H1 (cell line): ENCODE results near the gene TSPAN9. TPM values are rescaled to one million over a fixed set of nuclear protein-coding genes. Genes with fewer than 3 reads are reported as not detected.

Experiments used
- CTCF ChIA-PET: fragments of 300-600 bp; sonication (Branson Sonifier 250); formaldehyde crosslinking; loops from one replicate; lab custom pipeline; 2021; ENCODE audit not compliant: partially characterized antibody; lab: Charles Lee
- POLR2A ChIA-PET: fragments of 300-600 bp; sonication (Branson Sonifier 250); formaldehyde crosslinking; loops from one replicate; lab custom pipeline; 2021; ENCODE audit warnings: inconsistent platforms; ENCODE audit not compliant: partially characterized antibody; lab: Charles Lee
- DNase-seq, 2 experiments: peaks; one replicate each; pipeline versions ENCODE4 v3.0.0 to v3.0.0-alpha.2; 2010 to 2022; ENCODE audit warnings: low spot score in 2 of 2, low read depth in 1 of 2, mixed read lengths in 1 of 2
- FAIRE-seq: peaks from 2 replicates; lab custom pipeline; 2011; peaks lifted over from hg19 to GRCh38; lab: Jason Lieb, UNC
- H2AFZ ChIP-seq: 2 replicates; pipeline ENCODE4 v1.8.1; 2012; ENCODE audit warnings: low read length, inconsistent platforms
- H2AK5ac ChIP-seq: 2 replicates; pipeline ENCODE4 v1.6.1; 2013; ENCODE audit warnings: low read depth, low read length
- H2BK120ac ChIP-seq: replicated peaks from 2 replicates; pipeline ENCODE3; 2013; ENCODE audit warnings: low read depth, low read length, inconsistent platforms
- H2BK12ac ChIP-seq: 2 replicates; pipeline ENCODE4 v1.6.1; 2013; ENCODE audit warnings: low read depth, low read length
- H2BK15ac ChIP-seq: 2 replicates; pipeline ENCODE4 v1.6.1; 2013; ENCODE audit warnings: low read length
- H2BK20ac ChIP-seq: 2 replicates; pipeline ENCODE4 v1.6.1; 2013; ENCODE audit warnings: low read length
- H2BK5ac ChIP-seq: 2 replicates; pipeline ENCODE4 v1.6.1; 2013; ENCODE audit warnings: low read depth, low read length
- H3K14ac ChIP-seq: 2 replicates; pipeline ENCODE4 v1.6.1; 2013; ENCODE audit warnings: inconsistent platforms; ENCODE audit not compliant: insufficient read length
- H3K18ac ChIP-seq: 2 replicates; pipeline ENCODE4 v1.6.1; 2013; ENCODE audit warnings: low read length; ENCODE audit errors: extremely low read depth
- H3K23ac ChIP-seq: 2 replicates; pipeline ENCODE4 v1.6.1; 2013; ENCODE audit warnings: inconsistent platforms; ENCODE audit not compliant: insufficient read length
- H3K23me2 ChIP-seq: 2 replicates; pipeline ENCODE4 v1.6.1; 2013; ENCODE audit warnings: low read depth, low read length
- H3K27ac ChIP-seq: 2 replicates; pipeline ENCODE4 v1.6.1; 2011; ENCODE audit warnings: low read depth, low read length, inconsistent platforms
- H3K27me3 ChIP-seq, 4 experiments: replicated peaks in 1 of 4; 1 replicate in 1 of 4; 2 replicates in 3 of 4; pipeline versions ENCODE4 v1.6.1 to v1.8.1; 2011 to 2013; ENCODE audit warnings: low read length in 3 of 4, mild to moderate bottlenecking in 3 of 4, inconsistent platforms in 2 of 4, mixed read lengths in 2 of 4, moderate library complexity in 1 of 4; ENCODE audit not compliant: control insufficient read depth in 3 of 4, insufficient read depth in 3 of 4; ENCODE audit errors: extremely low read depth in 1 of 4
- H3K36me3 ChIP-seq, 4 experiments: 2 replicates each; pipeline versions ENCODE4 v1.6.1 to v1.8.1; 2011 to 2013; ENCODE audit warnings: mild to moderate bottlenecking in 4 of 4, low read length in 3 of 4, moderate library complexity in 2 of 4, control low read depth in 1 of 4, inconsistent platforms in 1 of 4; ENCODE audit not compliant: insufficient read depth in 4 of 4, control insufficient read depth in 2 of 4
- H3K4ac ChIP-seq: replicated peaks from 2 replicates; pipeline ENCODE3; 2013; ENCODE audit warnings: low read length, low read depth, mixed read lengths, inconsistent platforms; ENCODE audit not compliant: insufficient read length
- H3K4me1 ChIP-seq, 4 experiments: replicated peaks in 1 of 4; 1 replicate in 1 of 4; 2 replicates in 3 of 4; pipeline versions ENCODE4 v1.6.1 to v1.8.1; 2011 to 2013; ENCODE audit warnings: low read length in 3 of 4, inconsistent platforms in 2 of 4, mixed read lengths in 1 of 4; ENCODE audit not compliant: insufficient read depth in 4 of 4, control insufficient read depth in 3 of 4
- H3K4me2 ChIP-seq, 2 experiments: 2 replicates each; pipeline versions ENCODE4 v1.6.1 to v1.8.1; 2011 to 2013; ENCODE audit warnings: low read depth in 2 of 2, low read length in 2 of 2, control low read depth in 1 of 2, inconsistent platforms in 1 of 2, mild to moderate bottlenecking in 1 of 2; ENCODE audit not compliant: insufficient read depth in 1 of 2
- H3K4me3 ChIP-seq, 4 experiments: fragments of 200-600, 300-600 bp in 1 of 4; sonication (generic), shearing (Covaris generic), sonication (Bioruptor Twin) in 1 of 4; 2 replicates each; pipeline versions ENCODE4 v1.5.1 to v1.8.1; 2011 to 2016; ENCODE audit warnings: low read length in 4 of 4, low read depth in 3 of 4, control low read depth in 2 of 4, inconsistent platforms in 2 of 4, mild to moderate bottlenecking in 2 of 4, mixed read lengths in 1 of 4, moderate library complexity in 1 of 4; ENCODE audit not compliant: insufficient read depth in 2 of 4; ENCODE audit errors: extremely low read depth in 1 of 4
- H3K56ac ChIP-seq: replicated peaks from 2 replicates; pipeline ENCODE3; 2013; ENCODE audit warnings: low read depth, mild to moderate bottlenecking, mixed read lengths, low read length, inconsistent platforms; ENCODE audit not compliant: insufficient read length
- H3K79me1 ChIP-seq: 2 replicates; pipeline ENCODE4 v1.6.1; 2013; ENCODE audit warnings: low read depth, low read length, control low read depth
- H3K79me2 ChIP-seq, 2 experiments: 2 replicates each; pipeline versions ENCODE4 v1.6.1 to v1.8.1; 2012 to 2013; ENCODE audit warnings: low read length in 2 of 2, mild to moderate bottlenecking in 2 of 2, inconsistent platforms in 1 of 2; ENCODE audit not compliant: insufficient read depth in 2 of 2, control insufficient read depth in 1 of 2
- H3K9ac ChIP-seq, 4 experiments: replicated peaks in 1 of 4; 1 replicate in 1 of 4; 2 replicates in 3 of 4; pipeline versions ENCODE4 v1.6.1 to v1.8.1; 2011 to 2013; ENCODE audit warnings: low read depth in 3 of 4, low read length in 3 of 4, control low read depth in 2 of 4, mild to moderate bottlenecking in 2 of 4, moderate library complexity in 2 of 4, inconsistent platforms in 1 of 4; ENCODE audit errors: extremely low read depth in 1 of 4
- H3K9me3 ChIP-seq, 2 experiments: 2 replicates each; pipeline versions ENCODE4 v1.6.1 to v1.8.1; 2012 to 2013; ENCODE audit warnings: mild to moderate bottlenecking in 2 of 2, moderate library complexity in 2 of 2, control low read depth in 1 of 2, inconsistent platforms in 1 of 2, low read depth in 1 of 2, low read length in 1 of 2, mixed read lengths in 1 of 2; ENCODE audit not compliant: insufficient read depth in 2 of 2
- H4K20me1 ChIP-seq, 2 experiments: replicated peaks in 1 of 2; 2 replicates each; pipeline versions ENCODE3 to v1.8.1; 2011 to 2013; ENCODE audit warnings: inconsistent platforms in 2 of 2, low read length in 2 of 2, mild to moderate bottlenecking in 1 of 2; ENCODE audit not compliant: insufficient read depth in 2 of 2, control insufficient read depth in 1 of 2
- H4K5ac ChIP-seq: 2 replicates; pipeline ENCODE4 v1.6.1; 2013; ENCODE audit warnings: low read length, low read depth, mixed read lengths, inconsistent platforms; ENCODE audit not compliant: insufficient read length
- H4K8ac ChIP-seq: 2 replicates; pipeline ENCODE4 v1.8.0; 2013; ENCODE audit warnings: mild to moderate bottlenecking, moderate library complexity, low read length, inconsistent platforms; ENCODE audit not compliant: insufficient read depth; ENCODE audit errors: extremely low read depth
- H4K91ac ChIP-seq: replicated peaks from 2 replicates; pipeline ENCODE3; 2013; ENCODE audit warnings: low read length, mixed read lengths, inconsistent platforms; ENCODE audit not compliant: insufficient read length
- ASH2L ChIP-seq: fragments of 200-600, 300-600 bp; sonication (generic); IDR thresholded peaks from one replicate; pipeline ENCODE4 v1.7.1; 2017; ENCODE audit warnings: low read length
- BACH1 ChIP-seq: IDR thresholded peaks from 2 replicates; pipeline ENCODE4 v1.6.1; 2012; ENCODE audit warnings: low read length, improper control_type of control experiment
- HDAC6 ChIP-seq: IDR thresholded peaks from one replicate; pipeline ENCODE4 v1.7.1; 2012; ENCODE audit warnings: low read depth, mild to moderate bottlenecking, inconsistent platforms, low read length, moderate library complexity
- JUN ChIP-seq: IDR thresholded peaks from 2 replicates; pipeline ENCODE4 v1.6.1; 2011; ENCODE audit warnings: low read depth, mild to moderate bottlenecking, improper control_type of control experiment, low read length
- RAD21 ChIP-seq, 2 experiments: IDR thresholded peaks in 1 of 2; conservative IDR thresholded peaks in 1 of 2; 2 replicates each; pipeline ENCODE4 v1.6.1; 2011; ENCODE audit warnings: low read depth in 2 of 2, low read length in 2 of 2, improper control_type of control experiment in 1 of 2, inconsistent platforms in 1 of 2, mild to moderate bottlenecking in 1 of 2, moderate library complexity in 1 of 2
- SP2 ChIP-seq: IDR thresholded peaks from 2 replicates; pipeline ENCODE4 v1.6.1; 2012; ENCODE audit warnings: mild to moderate bottlenecking, low read length, inconsistent platforms
- SP4 ChIP-seq: IDR thresholded peaks from 2 replicates; pipeline ENCODE4 v1.6.1; 2012; ENCODE audit warnings: low read length, inconsistent platforms
- TBP ChIP-seq: IDR thresholded peaks from 2 replicates; pipeline ENCODE4 v1.6.1; 2011; ENCODE audit warnings: low read depth, low read length, improper control_type of control experiment
- TCF12 ChIP-seq: IDR thresholded peaks from 2 replicates; pipeline ENCODE4 v1.6.1; 2011; ENCODE audit warnings: low read depth, mild to moderate bottlenecking, low read length
- YY1 ChIP-seq: IDR thresholded peaks from 2 replicates; pipeline ENCODE4 v1.6.1; 2011; ENCODE audit warnings: low read depth, mild to moderate bottlenecking, low read length
- WGBS, 2 experiments: shearing (Covaris generic) in 1 of 2; methylation state at CpG; one replicate each; pipeline versions ENCODE4 v1.1.6 to v1.1.7; 2013 to 2015; ENCODE audit warnings: low lambda C conversion rate in 2 of 2, mixed read lengths in 2 of 2, inconsistent platforms in 1 of 2, low coverage in 1 of 2, missing lambda C conversion rate in 1 of 2; ENCODE audit not compliant: insufficient replicate concordance in 2 of 2, insufficient coverage in 1 of 2, insufficient read length in 1 of 2; ENCODE audit errors: extremely low coverage in 1 of 2, missing lambda C conversion rate in 1 of 2; 5-methylcytosine and 5-hydroxymethylcytosine counted together
- polyA plus RNA-seq, 7 experiments: library from polyadenylated mRNA; depleted of rRNA in 3 of 7; stranded (reverse) in 5 of 7; unstranded in 2 of 7; fragments of >200 nt in 5 of 7; fragments of 200-250 nt in 2 of 7; gene quantifications; 1 replicate in 5 of 7; 2 replicates in 1 of 7; 4 replicates in 1 of 7; pipeline versions ENCODE4 v1.2.1 to v1.2.3, GENCODE V29; 2011 to 2013; ENCODE audit warnings: missing spikeins in 2 of 7, mixed read lengths in 2 of 7
- total RNA-seq: library from RNA; stranded (reverse); fragmentation: NEBNext Ultra II Directional; extraction: Animal tissue kit (Norgen Biotek cat#: 25700); gene quantifications from 2 replicates; pipeline ENCODE4 v1.2.1, GENCODE V29; 2021
- TF ChIP-seq, protein P1 (sequence below): IDR thresholded peaks from 2 replicates; pipeline ENCODE4 v1.6.1; 2012; ENCODE audit warnings: low read length, inconsistent platforms
- TF ChIP-seq, protein P2 (sequence below): IDR thresholded peaks from 2 replicates; pipeline ENCODE4 v1.6.1; 2011; ENCODE audit warnings: low read length, improper control_type of control experiment

TSPAN9 gene
- total and polyA plus RNA-seq, 2 of the 8 experiments (the other 6 are each of a cell fraction or from before 2014, with no cell fraction given), result 11.5 to 29.1 TPM

DNA sequence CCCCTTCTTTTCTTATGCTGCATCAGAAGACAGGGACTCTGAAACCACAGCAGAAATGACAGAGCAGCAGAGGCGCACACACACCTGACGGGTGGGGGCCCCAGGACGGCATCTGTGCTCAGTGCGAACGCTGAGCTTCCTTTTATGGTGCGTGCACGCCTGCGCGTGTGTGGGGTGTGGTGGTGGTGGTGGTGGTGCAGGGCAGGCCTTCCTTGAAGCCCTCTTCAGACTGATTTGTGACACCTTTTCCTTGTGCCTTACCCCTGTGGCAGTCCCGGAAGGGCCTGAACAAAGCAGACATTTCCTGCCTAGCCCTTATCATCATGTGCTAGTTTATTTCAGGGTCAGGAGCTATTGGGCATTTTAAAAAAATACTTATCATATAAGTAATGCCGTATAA is 75.7 kb downstream of the TSPAN9 start:
- ChIA-PET CTCF (interaction anchor here (0.7 to 16.6 kb wide), 13 partner anchors 11 to 613 kb away, joined by 3 to 300 read pairs (median 3); no protein-coding TSS in a partner anchor), POLR2A (interaction anchor here (1.1 to 1.2 kb wide), 2 partner anchors 14 to 32 kb away, joined by 3 read pairs; no protein-coding TSS in a partner anchor)
- H3K23ac ChIP-seq, result no peak overlapping the region
- no peak overlapping the region for H4K91ac ChIP-seq
- no peak for DNase-seq
- H2AK5ac ChIP-seq, result no peak overlapping the region
- no peak overlapping the region for H4K5ac ChIP-seq
- no peak for FAIRE-seq
- 0 out of 2 replicates have a peak, but pooled peaks cover 2% of the 10 kb centered on the region for H3K23me2 ChIP-seq
- no peak overlapping the region for H3K4ac ChIP-seq
- WGBS, 2 experiments, result 91% methylated on average over 11 of the region's 11 CpGs; no CpG with 5 or more reads in 1 of the 2 experiments
- no peak overlapping the region for H3K14ac ChIP-seq
- H3K4me3 ChIP-seq, result no peak overlapping the region
- no peak overlapping the region for H3K56ac ChIP-seq
- no peak overlapping the region for H3K4me2 ChIP-seq
- H3K27ac ChIP-seq, result no peak overlapping the region
- H3K79me1 ChIP-seq, result no peaks in the 10 kb centered on the region
- H3K27me3 ChIP-seq, result no peaks in the 10 kb centered on the region
- 0 out of 2 replicates have a peak overlapping the region, but pooled peaks have one; percentile 33 for H3K18ac ChIP-seq
- no peaks in the 10 kb centered on the region for H3K9me3 ChIP-seq
- H2BK120ac ChIP-seq, result no peak overlapping the region
- 0 out of 2 replicates have a peak overlapping the region, but pooled peaks have one; percentile 1 for H2BK12ac ChIP-seq
- peaks cover 8 to 31% (median 27%) of the 10 kb centered on the region in 4 experiments for H3K4me1 ChIP-seq
- no peak overlapping the region for H3K9ac ChIP-seq
- H2BK15ac ChIP-seq, result no peak overlapping the region; the same call in 1 of the 2 replicates
- no peak overlapping the region; the same call in 1 of the 2 replicates for H2BK5ac ChIP-seq
- H2AFZ ChIP-seq, result no peak overlapping the region
- H2BK20ac ChIP-seq, result no peak overlapping the region
- no peaks in the 10 kb centered on the region for H3K79me2 ChIP-seq
- no peaks in the 10 kb centered on the region for H3K36me3 ChIP-seq
- H4K20me1 ChIP-seq, result no peaks in the 10 kb centered on the region
- H4K8ac ChIP-seq, result no peak overlapping the region
- TF ChIP-seq HDAC6 (no peak), YY1 (no peak), RAD21 (IDR thresholded peaks at IDR 0.05 in 1 of 2, conservative IDR thresholded peaks at IDR 0.05 in 1 of 2; ENCODE audit: low read depth in 2 of 2, low read length in 2 of 2) (no peak), JUN (no peak), TCF12 (no peak), TBP (no peak), BACH1 (no peak), SP4 (no peak), ASH2L (no peak), SP2 (no peak)
- TF ChIP-seq, protein P1, sequence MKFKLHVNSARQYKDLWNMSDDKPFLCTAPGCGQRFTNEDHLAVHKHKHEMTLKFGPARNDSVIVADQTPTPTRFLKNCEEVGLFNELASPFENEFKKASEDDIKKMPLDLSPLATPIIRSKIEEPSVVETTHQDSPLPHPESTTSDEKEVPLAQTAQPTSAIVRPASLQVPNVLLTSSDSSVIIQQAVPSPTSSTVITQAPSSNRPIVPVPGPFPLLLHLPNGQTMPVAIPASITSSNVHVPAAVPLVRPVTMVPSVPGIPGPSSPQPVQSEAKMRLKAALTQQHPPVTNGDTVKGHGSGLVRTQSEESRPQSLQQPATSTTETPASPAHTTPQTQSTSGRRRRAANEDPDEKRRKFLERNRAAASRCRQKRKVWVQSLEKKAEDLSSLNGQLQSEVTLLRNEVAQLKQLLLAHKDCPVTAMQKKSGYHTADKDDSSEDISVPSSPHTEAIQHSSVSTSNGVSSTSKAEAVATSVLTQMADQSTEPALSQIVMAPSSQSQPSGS, result no peak
- TF ChIP-seq, protein P2, sequence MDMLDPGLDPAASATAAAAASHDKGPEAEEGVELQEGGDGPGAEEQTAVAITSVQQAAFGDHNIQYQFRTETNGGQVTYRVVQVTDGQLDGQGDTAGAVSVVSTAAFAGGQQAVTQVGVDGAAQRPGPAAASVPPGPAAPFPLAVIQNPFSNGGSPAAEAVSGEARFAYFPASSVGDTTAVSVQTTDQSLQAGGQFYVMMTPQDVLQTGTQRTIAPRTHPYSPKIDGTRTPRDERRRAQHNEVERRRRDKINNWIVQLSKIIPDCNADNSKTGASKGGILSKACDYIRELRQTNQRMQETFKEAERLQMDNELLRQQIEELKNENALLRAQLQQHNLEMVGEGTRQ, result no peak
